Gastrocnemius medialis (tissue), 4 donors: Measurements from ENCODE around the gene ATG7. TPM values are rescaled to one million over a fixed set of nuclear protein-coding genes. Genes with fewer than 3 reads are reported as not detected.

Experiments used
- ATAC-seq, 2 donors: fragments of 150-250 bp; one replicate each; pipeline ENCODE4 v1.9.1; 2016
- DNase-seq, 2 donors: peaks; one replicate each; pipeline ENCODE4 v3.0.0-alpha.2; 2019
- H3K27ac ChIP-seq, 4 donors: fragments of 200-600 bp; sonication (generic); 1 replicate in 1 of 4; 2 replicates in 3 of 4; pipeline ENCODE4 v1.5.1; 2016 to 2018; ENCODE audit warnings: mild to moderate bottlenecking in 2 of 4, moderate library complexity in 1 of 4
- H3K27me3 ChIP-seq, 3 donors: fragments of 200-600 bp; sonication (generic) in 2 of 3; 1 replicate in 1 of 3; 2 replicates in 2 of 3; pipeline versions ENCODE4 v1.5.1 to v1.6.0; 2016 to 2019; ENCODE audit warnings: mild to moderate bottlenecking in 1 of 3, moderate library complexity in 1 of 3
- H3K36me3 ChIP-seq, 2 donors: fragments of 200-600 bp; sonication (generic) in 1 of 2; one replicate each; pipeline ENCODE4 v1.5.1; 2017 to 2018
- H3K4me1 ChIP-seq, 2 donors: fragments of 200-600 bp; sonication (generic) in 1 of 2; one replicate each; pipeline ENCODE4 v1.5.1; 2016 to 2017; ENCODE audit warnings: mild to moderate bottlenecking in 2 of 2
- H3K4me3 ChIP-seq, 4 donors: fragments of 200-600 bp; sonication (generic) in 3 of 4; 1 replicate in 1 of 4; 2 replicates in 3 of 4; pipeline ENCODE4 v1.5.1; 2016 to 2019; ENCODE audit warnings: mild to moderate bottlenecking in 2 of 4
- H3K9me3 ChIP-seq, 3 donors: fragments of 200-600 bp; sonication (generic) in 2 of 3; 1 replicate in 1 of 3; 2 replicates in 2 of 3; pipeline ENCODE4 v1.5.1; 2016 to 2019
- POLR2A ChIP-seq, 2 donors: fragments of 450-650 bp; IDR thresholded peaks; one replicate each; pipeline ENCODE4 v1.6.1; 2017; ENCODE audit warnings: antibody characterized with exemption in 2 of 2, mild to moderate bottlenecking in 2 of 2, moderate library complexity in 2 of 2
- in situ Hi-C, 4 donors: fragments of 200-750 bp; cut with MboI; loops; one replicate each; pipeline versions ENCODE4 v1.15.0 to v1.8.0; 2017; ENCODE audit warnings: low sequenced_read_pairs in 4 of 4
- intact Hi-C: fragments of 100-400 bp; cut with DNase I; formaldehyde crosslinking; loops from one replicate; pipeline ENCODE4 v1.15.1; 2023; ENCODE audit warnings: low total_unique reads
- total RNA-seq, 4 donors: library from RNA; depleted of rRNA; stranded (reverse); fragments of >200 nt; gene quantifications; one replicate each; pipeline versions ENCODE4 v1.1.0 to v1.2.3, GENCODE V29; 2016
- TF ChIP-seq, protein P1 (sequence below), 5 experiments: fragments of 450-650 bp in 3 of 5; fragments of 200-600 bp in 2 of 5; sonication (generic) in 2 of 5; IDR thresholded peaks in 4 of 5; conservative IDR thresholded peaks in 1 of 5; 1 replicate in 4 of 5; 2 replicates in 1 of 5; pipeline ENCODE4 v1.5.1; 2016 to 2019; ENCODE audit warnings: antibody characterized with exemption in 5 of 5, mild to moderate bottlenecking in 3 of 5, moderate library complexity in 3 of 5

The ATG7 gene
- total RNA-seq, 4 donors from 2014 or later, result 13.5 to 29.2 (median 15.0) TPM

DNA sequence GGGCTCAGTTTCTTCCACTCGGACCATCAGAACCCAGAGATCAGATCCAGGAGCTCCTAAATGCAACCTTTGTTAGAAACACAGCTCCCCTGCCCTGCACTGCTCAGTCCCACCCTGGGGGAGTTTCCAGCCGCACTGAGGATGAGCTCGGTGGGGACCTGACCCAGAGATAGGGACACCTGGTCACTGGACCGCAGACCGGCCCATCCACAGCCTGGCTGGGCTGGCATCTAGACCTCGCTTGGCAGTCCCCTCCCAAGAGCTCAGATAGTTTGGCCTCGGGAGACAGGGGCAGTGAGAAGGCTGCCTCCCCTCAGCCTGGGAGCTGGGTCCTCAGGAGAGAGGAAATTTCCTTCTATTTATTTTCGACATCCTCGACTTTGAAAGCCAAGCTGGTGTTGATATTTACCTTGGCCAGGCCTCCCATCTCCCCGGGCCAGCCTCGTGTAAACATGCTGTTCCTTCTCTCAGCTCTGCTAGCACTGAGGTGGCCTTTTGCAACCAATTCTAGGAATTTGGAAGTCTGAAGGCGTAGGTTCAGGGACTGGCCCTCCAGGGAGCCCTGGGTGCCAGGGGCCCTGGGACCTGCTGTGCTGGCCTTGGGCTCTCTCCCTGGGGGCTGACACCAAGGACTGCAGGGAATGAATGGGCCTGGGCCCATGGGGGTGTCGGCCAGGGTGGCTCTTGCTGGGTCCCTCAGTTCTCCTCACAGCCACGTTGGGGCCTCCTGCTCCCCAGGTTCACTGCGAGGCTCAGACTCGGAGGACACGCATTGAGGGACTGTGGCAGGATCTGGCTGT, 281.4 kb downstream of the ATG7 start:
- peak; percentile 18 to 24 for ATAC-seq
- Histone ChIP-seq H3K4me1 (peaks cover 47 to 56% of the 10 kb centered on the region in 2 donors), H3K27me3 (no peaks in the 10 kb centered on the region), H3K9me3 (no peaks in the 10 kb centered on the region), H3K36me3 (peaks cover 0 to 2% of the 10 kb centered on the region in 2 donors), H3K4me3 (no peak overlapping the region), H3K27ac (peak overlapping the region; percentile 63 to 88 (median 74))
- TF ChIP-seq, protein P1, sequence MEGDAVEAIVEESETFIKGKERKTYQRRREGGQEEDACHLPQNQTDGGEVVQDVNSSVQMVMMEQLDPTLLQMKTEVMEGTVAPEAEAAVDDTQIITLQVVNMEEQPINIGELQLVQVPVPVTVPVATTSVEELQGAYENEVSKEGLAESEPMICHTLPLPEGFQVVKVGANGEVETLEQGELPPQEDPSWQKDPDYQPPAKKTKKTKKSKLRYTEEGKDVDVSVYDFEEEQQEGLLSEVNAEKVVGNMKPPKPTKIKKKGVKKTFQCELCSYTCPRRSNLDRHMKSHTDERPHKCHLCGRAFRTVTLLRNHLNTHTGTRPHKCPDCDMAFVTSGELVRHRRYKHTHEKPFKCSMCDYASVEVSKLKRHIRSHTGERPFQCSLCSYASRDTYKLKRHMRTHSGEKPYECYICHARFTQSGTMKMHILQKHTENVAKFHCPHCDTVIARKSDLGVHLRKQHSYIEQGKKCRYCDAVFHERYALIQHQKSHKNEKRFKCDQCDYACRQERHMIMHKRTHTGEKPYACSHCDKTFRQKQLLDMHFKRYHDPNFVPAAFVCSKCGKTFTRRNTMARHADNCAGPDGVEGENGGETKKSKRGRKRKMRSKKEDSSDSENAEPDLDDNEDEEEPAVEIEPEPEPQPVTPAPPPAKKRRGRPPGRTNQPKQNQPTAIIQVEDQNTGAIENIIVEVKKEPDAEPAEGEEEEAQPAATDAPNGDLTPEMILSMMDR (IDR thresholded peaks at IDR 0.05 in 4 of 5, conservative IDR thresholded peaks at IDR 0.05 in 1 of 5), result no peak
- no peak for TF ChIP-seq POLR2A (IDR thresholded peaks at IDR 0.05)
- intact Hi-C loops (no loop called here), in situ Hi-C loops (no loop called here)
- DNase-seq, result peak in 1 of 2 donors; percentile 44

DNA sequence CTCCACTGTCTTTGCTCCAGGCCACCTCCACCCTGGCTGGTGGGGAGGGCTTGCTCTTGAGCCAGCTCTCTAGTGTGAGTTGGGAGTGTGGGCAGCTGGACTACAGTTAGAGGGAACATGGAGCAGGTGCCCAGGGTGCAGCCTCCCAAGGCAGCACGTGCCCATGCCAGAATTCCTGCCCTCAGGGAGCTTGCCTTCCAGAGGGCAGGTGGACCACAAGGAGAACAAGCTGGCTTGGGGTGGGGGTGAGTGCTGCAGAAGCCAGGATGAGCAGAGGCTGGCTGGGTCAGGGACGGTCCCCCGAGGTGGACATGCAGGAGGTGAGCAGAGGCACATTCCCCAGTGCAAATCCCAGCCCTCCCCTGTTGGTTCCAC, 282.0 kb downstream of the ATG7 start:
- no peaks in the 10 kb centered on the region for H3K9me3 ChIP-seq
- peaks cover 0 to 4% of the 10 kb centered on the region in 2 donors for H3K36me3 ChIP-seq
- intact Hi-C loops (no loop called here), in situ Hi-C loops (no loop called here)
- H3K4me1 ChIP-seq, result peaks cover 49 to 56% of the 10 kb centered on the region in 2 donors
- H3K27me3 ChIP-seq, result no peaks in the 10 kb centered on the region
- no peak for ATAC-seq
- H3K27ac ChIP-seq, result peak overlapping the region; percentile 63 to 88 (median 74)
- no peak for DNase-seq
- TF ChIP-seq POLR2A (IDR thresholded peaks at IDR 0.05), result no peak
- TF ChIP-seq, protein P1 (IDR thresholded peaks at IDR 0.05 in 4 of 5, conservative IDR thresholded peaks at IDR 0.05 in 1 of 5), result no peak
- no peak overlapping the region for H3K4me3 ChIP-seq

DNA sequence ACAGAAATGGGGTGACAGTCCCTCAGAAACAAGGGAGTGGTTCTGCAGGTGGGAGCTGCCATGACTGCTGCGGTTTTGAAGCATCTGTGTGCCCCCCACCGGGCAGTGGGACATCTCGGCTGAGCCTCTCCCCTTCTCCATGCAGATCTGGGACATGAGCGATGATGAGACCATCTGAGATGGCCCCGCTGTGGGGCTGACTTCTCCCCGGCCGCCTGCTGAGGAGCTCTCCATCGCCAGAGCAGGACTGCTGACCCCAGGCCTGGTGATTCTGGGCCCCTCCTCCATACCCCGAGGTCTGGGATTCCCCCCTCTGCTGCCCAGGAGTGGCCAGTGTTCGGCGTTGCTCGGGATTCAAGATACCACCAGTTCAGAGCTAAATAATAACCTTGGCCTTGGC, 282.5 kb downstream of the ATG7 start:
- peaks cover 54 to 56% of the 10 kb centered on the region in 2 donors for H3K4me1 ChIP-seq
- H3K36me3 ChIP-seq, result peaks cover 0 to 4% of the 10 kb centered on the region in 2 donors
- in situ Hi-C loops (no loop called here), intact Hi-C loops (no loop called here)
- DNase-seq (no peak), ATAC-seq (no peak)
- TF ChIP-seq POLR2A (IDR thresholded peaks at IDR 0.05), result no peak
- TF ChIP-seq, protein P1 (IDR thresholded peaks at IDR 0.05 in 4 of 5, conservative IDR thresholded peaks at IDR 0.05 in 1 of 5), result no peak
- no peaks in the 10 kb centered on the region for H3K27me3 ChIP-seq
- H3K4me3 ChIP-seq, result no peak overlapping the region
- H3K27ac ChIP-seq, result peak overlapping the region; percentile 63 to 88 (median 74)
- no peaks in the 10 kb centered on the region for H3K9me3 ChIP-seq

DNA sequence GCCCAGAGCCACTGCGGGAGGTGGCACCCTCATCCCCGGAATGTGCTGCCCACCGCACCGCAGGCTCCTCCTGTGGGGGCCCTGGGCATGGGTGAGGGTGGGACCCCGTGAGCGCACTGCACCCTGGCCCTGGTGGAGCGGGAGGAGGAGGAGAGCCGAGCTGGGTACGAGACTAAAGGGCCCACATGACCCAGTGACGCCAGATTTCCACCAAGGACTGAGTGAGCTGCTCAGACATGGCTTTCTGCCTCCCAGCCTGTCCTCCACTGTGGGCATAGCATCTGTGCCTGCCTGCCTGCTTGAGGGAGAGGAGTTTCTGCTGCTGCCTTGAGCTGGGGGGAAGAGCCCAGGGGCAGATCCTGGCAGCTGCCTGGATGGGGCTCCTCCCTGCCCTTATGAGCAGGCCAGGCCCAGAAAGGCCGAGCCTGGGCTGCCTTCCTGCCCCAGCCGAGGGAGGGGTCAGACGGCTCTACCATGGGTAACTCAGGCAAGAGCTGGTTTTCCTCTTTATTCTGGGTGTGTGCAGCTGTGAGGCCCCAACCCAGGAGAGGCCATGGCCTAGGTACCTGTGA, 283.1 kb downstream of the ATG7 start:
- no peak for ATAC-seq
- Histone ChIP-seq H3K27me3 (no peaks in the 10 kb centered on the region), H3K4me3 (no peak overlapping the region), H3K27ac (peak overlapping the region; percentile 63 to 88 (median 74)), H3K36me3 (peaks cover 0 to 4% of the 10 kb centered on the region in 2 donors), H3K4me1 (peaks cover 60 to 62% of the 10 kb centered on the region in 2 donors), H3K9me3 (no peaks in the 10 kb centered on the region)
- no peak for TF ChIP-seq POLR2A (IDR thresholded peaks at IDR 0.05)
- TF ChIP-seq, protein P1 (IDR thresholded peaks at IDR 0.05 in 4 of 5, conservative IDR thresholded peaks at IDR 0.05 in 1 of 5), result no peak
- in situ Hi-C loops, result no loop called here
- intact Hi-C loops, result no loop called here
- DNase-seq, result no peak
